CD4-positive, alpha-beta memory T cell (primary cell): ENCODE data around the gene FSTL4. TPM values are rescaled to one million over a fixed set of nuclear protein-coding genes. Genes with fewer than 3 reads are reported as not detected.

ENCODE experiments used
- CTCF ChIA-PET: fragments of 350-600 bp; sonication (Branson Sonifier 250); formaldehyde crosslinking; loops from one replicate; lab custom pipeline; 2021; ENCODE audit warnings: inconsistent platforms; ENCODE audit not compliant: partially characterized antibody; lab: Charles Lee
- POLR2A ChIA-PET: fragments of 350-600 bp; sonication (Branson Sonifier 250); formaldehyde crosslinking; loops from one replicate; lab custom pipeline; 2021; ENCODE audit not compliant: partially characterized antibody; lab: Charles Lee
- DNase-seq, 5 donors: peaks; one replicate each; pipeline versions ENCODE4 v3.0.0 to v3.0.0-alpha.2; 2020 to 2022; ENCODE audit warnings: mixed read lengths in 1 of 5
- H3K27ac ChIP-seq: one replicate; pipeline ENCODE4 v1.7.0; 2013; ENCODE audit warnings: low read depth, low read length
- H3K27me3 ChIP-seq: 2 replicates; pipeline ENCODE4 v1.7.0; 2013; ENCODE audit warnings: mild to moderate bottlenecking, low read length, moderate library complexity; ENCODE audit not compliant: insufficient read depth
- H3K36me3 ChIP-seq: 2 replicates; pipeline ENCODE4 v1.7.0; 2013; ENCODE audit warnings: mild to moderate bottlenecking, low read length, moderate library complexity; ENCODE audit not compliant: insufficient read depth
- H3K4me1 ChIP-seq: 2 replicates; pipeline ENCODE4 v1.7.0; 2013; ENCODE audit warnings: mild to moderate bottlenecking, low read length, moderate library complexity; ENCODE audit not compliant: insufficient read depth
- H3K4me3 ChIP-seq, 2 donors: one replicate each; pipeline ENCODE4 v1.7.0; 2013; ENCODE audit warnings: low read length in 2 of 2, mild to moderate bottlenecking in 1 of 2
- H3K9me3 ChIP-seq, 2 donors: one replicate each; pipeline ENCODE4 v1.7.0; 2013; ENCODE audit warnings: low read length in 2 of 2, control low read depth in 1 of 2; ENCODE audit not compliant: control insufficient read depth in 1 of 2
- H3K27ac Mint-ChIP-seq, 7 donors: one replicate each; pipeline ENCODE4 v1.8.0; 2020 to 2021; ENCODE audit warnings: mixed read lengths in 7 of 7, mild to moderate bottlenecking in 6 of 7, inconsistent platforms in 3 of 7, moderate library complexity in 3 of 7
- H3K27me3 Mint-ChIP-seq, 2 donors: one replicate each; pipeline ENCODE4 v1.8.0; 2020 to 2021; ENCODE audit warnings: mixed read lengths in 2 of 2
- H3K36me3 Mint-ChIP-seq, 2 donors: one replicate each; pipeline ENCODE4 v1.8.0; 2020 to 2021; ENCODE audit warnings: mixed read lengths in 2 of 2, inconsistent platforms in 1 of 2, mild to moderate bottlenecking in 1 of 2
- H3K4me1 Mint-ChIP-seq, 4 donors: one replicate each; pipeline ENCODE4 v1.8.0; 2020 to 2021; ENCODE audit warnings: mixed read lengths in 4 of 4, mild to moderate bottlenecking in 1 of 4
- H3K4me3 Mint-ChIP-seq, 8 donors: one replicate each; pipeline ENCODE4 v1.8.0; 2020 to 2021; ENCODE audit warnings: mixed read lengths in 8 of 8, mild to moderate bottlenecking in 7 of 8, moderate library complexity in 6 of 8, inconsistent platforms in 3 of 8
- H3K9me3 Mint-ChIP-seq, 8 donors: one replicate each; pipeline ENCODE4 v1.8.0; 2020 to 2021; ENCODE audit warnings: mixed read lengths in 8 of 8, mild to moderate bottlenecking in 5 of 8, inconsistent platforms in 3 of 8, moderate library complexity in 1 of 8
- intact Hi-C: fragments of 100-400 bp; cut with micrococcal nuclease; formaldehyde crosslinking; loops from one replicate; pipeline ENCODE4 v1.15.1; 2023
- polyA plus RNA-seq, 2 donors: library from polyadenylated mRNA; unstranded; fragments of 300-500 nt; fragmentation: Illumina TruSeq; gene quantifications; one replicate each; pipeline ENCODE4 v1.2.3, GENCODE V29; 2021
- total RNA-seq, 2 experiments: library from RNA; stranded (reverse); gene quantifications; one replicate each; pipeline ENCODE4 v1.2.3, GENCODE V29; 2021

Gene FSTL4
- total and polyA plus RNA-seq, 4 experiments from 2014 or later = not detected

DNA sequence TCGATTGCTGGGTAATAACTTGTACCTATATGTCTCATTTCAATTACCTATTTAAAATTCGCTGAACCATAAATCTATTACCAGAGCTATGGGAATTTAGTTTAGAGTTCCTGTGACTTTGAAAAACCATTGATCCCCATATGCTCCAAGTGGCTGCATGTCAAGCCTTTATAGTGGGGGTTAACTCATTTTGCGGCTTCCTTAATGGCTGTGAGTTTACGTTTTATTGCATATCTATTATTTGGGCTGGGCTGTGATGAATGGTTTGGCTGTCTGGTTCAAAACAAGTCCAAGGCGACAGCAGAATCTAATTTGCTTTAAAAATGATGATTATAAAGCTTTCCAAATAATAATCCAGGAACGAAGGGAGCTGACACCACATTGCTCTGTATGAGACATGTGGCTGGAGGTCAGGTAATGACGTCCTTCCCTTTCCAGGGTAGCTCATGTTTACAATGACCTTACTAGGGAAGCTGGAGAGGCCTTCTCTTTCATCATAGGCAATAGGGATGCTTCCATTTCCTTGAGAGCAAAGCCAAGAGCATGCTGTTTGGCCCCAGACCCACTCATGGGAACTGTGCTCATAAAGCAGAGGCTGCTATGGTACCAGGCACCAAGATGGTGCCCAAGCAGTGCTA lies 302.2 kb downstream of the FSTL4 start:
- no peak overlapping the region for H3K27ac ChIP-seq
- H3K27me3 Mint-ChIP-seq = peaks cover 3 to 4% of the 10 kb centered on the region in 2 donors
- H3K4me3 ChIP-seq = no peak overlapping the region
- no peak overlapping the region for H3K27ac Mint-ChIP-seq
- no peak overlapping the region for H3K4me3 Mint-ChIP-seq
- ChIA-PET CTCF (interaction anchor here (1.4 kb wide), 1 partner anchor 10 kb away, joined by 3 read pairs; no protein-coding TSS in a partner anchor), POLR2A (no interaction called here)
- H3K4me1 Mint-ChIP-seq = no peaks in the 10 kb centered on the region
- H3K27me3 ChIP-seq = no peaks in the 10 kb centered on the region
- H3K36me3 Mint-ChIP-seq = no peaks in the 10 kb centered on the region
- no peaks in the 10 kb centered on the region for H3K9me3 Mint-ChIP-seq
- no peaks in the 10 kb centered on the region for H3K4me1 ChIP-seq
- no peaks in the 10 kb centered on the region for H3K9me3 ChIP-seq
- intact Hi-C loops = no loop called here
- no peak for DNase-seq
- no peaks in the 10 kb centered on the region for H3K36me3 ChIP-seq

DNA sequence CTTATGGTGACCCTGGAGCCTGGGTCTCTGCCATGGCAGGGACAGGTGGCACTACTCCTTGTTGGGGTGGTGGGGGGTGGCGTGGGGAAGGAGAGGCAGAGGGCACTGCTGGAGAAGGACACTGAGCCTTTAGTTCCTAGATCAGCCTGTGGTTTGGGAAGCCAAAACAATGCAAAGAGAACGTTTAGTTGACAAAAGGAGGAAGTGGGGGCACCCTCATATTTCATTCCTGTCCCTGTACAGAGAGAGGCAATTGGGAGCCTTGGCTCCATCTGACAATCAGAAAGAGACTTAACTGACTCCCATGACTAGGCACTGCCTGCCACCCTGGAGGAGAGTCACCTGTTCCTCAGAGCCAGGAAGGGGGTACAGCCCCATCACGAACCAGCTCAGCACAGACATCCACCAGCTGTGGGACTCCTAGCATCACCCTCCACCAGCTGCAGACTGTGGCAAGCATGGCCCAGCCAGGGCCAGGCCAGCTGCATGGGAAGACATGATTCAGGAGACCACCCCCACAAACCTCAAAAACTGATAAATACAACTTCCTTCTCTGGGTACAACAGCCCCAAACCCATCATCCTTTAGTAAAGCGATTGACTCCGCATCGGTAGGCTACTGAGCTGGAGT lies 303.1 kb downstream of the FSTL4 start:
- H3K4me1 ChIP-seq = no peaks in the 10 kb centered on the region
- ChIA-PET CTCF (no interaction called here), POLR2A (no interaction called here)
- H3K4me3 Mint-ChIP-seq = no peak overlapping the region
- no peaks in the 10 kb centered on the region for H3K27me3 ChIP-seq
- H3K9me3 ChIP-seq = no peaks in the 10 kb centered on the region
- H3K4me1 Mint-ChIP-seq = no peaks in the 10 kb centered on the region
- H3K36me3 Mint-ChIP-seq = no peaks in the 10 kb centered on the region
- intact Hi-C loops = no loop called here
- peaks cover 3 to 4% of the 10 kb centered on the region in 2 donors for H3K27me3 Mint-ChIP-seq
- no peaks in the 10 kb centered on the region for H3K36me3 ChIP-seq
- H3K9me3 Mint-ChIP-seq = no peaks in the 10 kb centered on the region
- no peak for DNase-seq
- H3K27ac ChIP-seq = no peak overlapping the region
- no peak overlapping the region for H3K4me3 ChIP-seq
- H3K27ac Mint-ChIP-seq = no peak overlapping the region

DNA sequence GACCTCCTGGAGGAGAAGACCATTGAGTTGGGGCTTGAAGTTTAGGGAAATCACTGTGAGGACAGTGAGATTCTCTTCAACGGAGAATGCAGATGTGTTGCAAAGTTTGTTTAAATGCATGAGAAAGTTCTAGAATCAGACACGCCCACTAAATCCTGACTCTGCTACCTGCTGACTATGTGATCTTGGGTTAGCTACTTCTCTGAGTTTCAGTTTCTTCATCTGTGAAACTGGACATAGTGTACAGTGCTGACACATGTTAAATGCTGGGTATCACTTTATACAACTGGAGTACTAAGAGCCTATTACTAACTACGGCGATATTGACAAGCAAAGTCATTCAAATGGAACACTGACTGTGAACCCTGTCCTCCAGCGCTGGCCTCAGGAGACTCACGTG lies 305.1 kb downstream of the FSTL4 start:
- Histone ChIP-seq H3K36me3 (no peaks in the 10 kb centered on the region), H3K27ac (no peak overlapping the region), H3K27me3 (no peaks in the 10 kb centered on the region), H3K4me1 (no peaks in the 10 kb centered on the region), H3K4me3 (no peak overlapping the region), H3K9me3 (no peaks in the 10 kb centered on the region)
- H3K9me3 Mint-ChIP-seq = no peaks in the 10 kb centered on the region
- POLR2A ChIA-PET = no interaction called here
- no peak for DNase-seq
- H3K4me1 Mint-ChIP-seq = no peaks in the 10 kb centered on the region
- H3K27me3 Mint-ChIP-seq = peaks cover 3 to 4% of the 10 kb centered on the region in 2 donors
- intact Hi-C loops = no loop called here
- no peak overlapping the region for H3K4me3 Mint-ChIP-seq
- H3K36me3 Mint-ChIP-seq = no peaks in the 10 kb centered on the region
- CTCF ChIA-PET = no interaction called here
- no peak overlapping the region for H3K27ac Mint-ChIP-seq

DNA sequence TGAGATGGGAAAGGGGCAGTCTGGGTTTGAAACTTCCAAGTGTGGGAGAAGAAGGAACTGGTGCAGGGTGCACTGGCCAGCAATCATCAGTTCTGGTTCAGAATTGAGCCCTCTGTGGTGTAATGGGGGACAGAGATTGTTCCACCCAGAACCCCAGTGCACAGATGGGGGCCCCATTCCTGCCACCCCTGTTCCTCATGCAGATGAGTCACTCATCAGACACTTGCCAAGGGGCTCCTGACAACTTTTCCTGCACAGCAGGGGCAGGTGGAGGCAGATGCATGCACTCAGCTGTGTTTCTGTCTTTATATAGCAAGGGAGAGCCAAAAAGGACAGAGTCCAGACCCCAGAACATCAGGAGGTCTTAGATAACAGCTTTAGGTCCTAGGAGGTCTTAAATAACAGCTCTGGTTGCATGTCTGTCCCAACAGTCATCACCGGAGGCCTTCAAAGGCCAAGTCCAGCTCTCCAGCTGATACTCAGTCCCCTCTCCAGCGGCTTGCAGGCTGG lies 307.6 kb downstream of the FSTL4 start:
- H3K9me3 ChIP-seq = no peaks in the 10 kb centered on the region
- no peaks in the 10 kb centered on the region for H3K4me1 ChIP-seq
- no peaks in the 10 kb centered on the region for H3K27me3 ChIP-seq
- no peaks in the 10 kb centered on the region for H3K36me3 ChIP-seq
- H3K27ac ChIP-seq = no peak overlapping the region
- ChIA-PET POLR2A (no interaction called here), CTCF (interaction anchor here (0.8 kb wide), 1 partner anchor 194 kb away, joined by 4 read pairs; no protein-coding TSS in a partner anchor)
- H3K4me1 Mint-ChIP-seq = no peaks in the 10 kb centered on the region
- no peak overlapping the region for H3K4me3 ChIP-seq
- no peaks in the 10 kb centered on the region for H3K36me3 Mint-ChIP-seq
- H3K27ac Mint-ChIP-seq = no peak overlapping the region
- intact Hi-C loops = no loop called here
- H3K9me3 Mint-ChIP-seq = no peaks in the 10 kb centered on the region
- no peak for DNase-seq
- peaks cover 0 to 3% of the 10 kb centered on the region in 2 donors for H3K27me3 Mint-ChIP-seq
- H3K4me3 Mint-ChIP-seq = no peak overlapping the region

DNA sequence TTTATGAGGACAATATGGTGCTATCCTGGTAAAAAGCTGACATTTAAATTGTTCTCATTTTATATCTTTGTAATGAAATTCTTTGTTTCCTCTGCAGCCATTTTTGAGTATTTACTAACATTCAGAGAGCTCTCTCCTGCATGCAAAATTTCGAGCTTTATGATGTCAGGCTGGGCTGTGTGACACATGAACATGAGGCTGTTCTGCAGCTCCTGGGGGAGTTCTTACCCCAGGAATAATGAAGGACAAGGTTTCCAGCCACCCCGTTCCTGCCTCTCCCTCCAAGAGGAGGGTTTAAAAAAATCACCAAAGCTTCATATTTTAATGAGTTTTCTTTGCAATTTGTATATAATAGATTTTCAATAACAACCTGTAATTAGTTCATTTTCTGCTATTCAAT lies 308.2 kb downstream of the FSTL4 start:
- Mint-ChIP-seq H3K9me3 (no peaks in the 10 kb centered on the region), H3K27me3 (peaks cover 0 to 3% of the 10 kb centered on the region in 2 donors), H3K4me3 (no peak overlapping the region), H3K27ac (no peak overlapping the region), H3K36me3 (no peaks in the 10 kb centered on the region), H3K4me1 (no peaks in the 10 kb centered on the region)
- POLR2A ChIA-PET = no interaction called here
- DNase-seq = no peak
- H3K4me1 ChIP-seq = no peaks in the 10 kb centered on the region
- no peaks in the 10 kb centered on the region for H3K9me3 ChIP-seq
- no peak overlapping the region for H3K4me3 ChIP-seq
- CTCF ChIA-PET = no interaction called here
- intact Hi-C loops = no loop called here
- H3K27me3 ChIP-seq = no peaks in the 10 kb centered on the region
- no peak overlapping the region for H3K27ac ChIP-seq
- H3K36me3 ChIP-seq = no peaks in the 10 kb centered on the region

DNA sequence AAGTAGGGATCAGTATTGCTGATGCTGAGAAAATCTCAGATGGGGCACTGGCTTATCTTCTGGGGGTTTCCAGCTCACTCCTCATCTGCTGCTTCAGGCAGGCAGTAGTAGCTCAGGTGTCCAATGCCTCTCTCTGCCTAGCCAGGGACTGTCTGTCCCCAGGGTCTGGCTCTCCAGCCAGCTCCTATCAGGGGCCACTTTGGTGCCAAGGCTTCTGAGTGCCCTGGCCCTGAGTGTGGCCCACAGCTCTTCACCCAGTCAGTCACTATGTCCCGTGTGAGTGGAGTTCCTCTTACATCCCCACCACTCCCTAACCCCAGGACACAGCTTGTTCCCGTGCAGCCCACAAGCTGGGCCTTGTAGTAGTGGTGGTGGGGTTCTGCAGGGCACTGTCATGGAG lies 309.0 kb downstream of the FSTL4 start:
- H3K9me3 ChIP-seq = no peaks in the 10 kb centered on the region
- H3K4me1 ChIP-seq = no peaks in the 10 kb centered on the region
- no peaks in the 10 kb centered on the region for H3K36me3 Mint-ChIP-seq
- intact Hi-C loops = no loop called here
- no peak overlapping the region for H3K4me3 Mint-ChIP-seq
- no peaks in the 10 kb centered on the region for H3K36me3 ChIP-seq
- ChIA-PET CTCF (no interaction called here), POLR2A (no interaction called here)
- H3K27ac Mint-ChIP-seq = no peak overlapping the region
- peaks cover 0 to 7% (median 3%) of the 10 kb centered on the region in 4 donors for H3K4me1 Mint-ChIP-seq
- no peak overlapping the region for H3K27ac ChIP-seq
- no peaks in the 10 kb centered on the region for H3K27me3 ChIP-seq
- no peak overlapping the region for H3K4me3 ChIP-seq
- H3K27me3 Mint-ChIP-seq = peaks cover 0 to 3% of the 10 kb centered on the region in 2 donors
- no peak for DNase-seq
- H3K9me3 Mint-ChIP-seq = no peaks in the 10 kb centered on the region

DNA sequence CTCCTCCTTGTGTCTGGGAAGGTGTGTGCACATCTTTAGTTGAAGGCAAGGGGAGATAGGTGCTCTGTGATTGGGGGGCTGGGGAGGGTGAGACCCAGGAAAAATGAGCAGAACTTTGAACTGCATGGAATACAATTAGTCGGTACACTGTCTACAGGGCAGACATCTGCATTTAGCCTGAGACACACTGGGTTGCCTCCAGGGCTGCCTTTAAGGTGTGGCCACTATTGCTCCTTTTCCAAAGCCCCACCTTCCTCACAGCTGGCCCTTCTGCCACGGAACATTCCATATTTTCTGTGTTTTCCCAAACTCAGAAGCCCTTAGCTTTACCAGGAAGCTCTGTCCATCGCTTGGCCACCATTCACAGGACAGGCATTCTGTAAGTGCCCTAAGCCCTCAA lies 312.6 kb downstream of the FSTL4 start:
- Mint-ChIP-seq H3K36me3 (no peaks in the 10 kb centered on the region), H3K9me3 (no peaks in the 10 kb centered on the region), H3K27ac (no peak overlapping the region), H3K4me3 (no peak overlapping the region), H3K27me3 (no peaks in the 10 kb centered on the region), H3K4me1 (peaks cover 0 to 10% (median 5%) of the 10 kb centered on the region in 4 donors)
- no peaks in the 10 kb centered on the region for H3K36me3 ChIP-seq
- no peak for DNase-seq
- CTCF ChIA-PET = no interaction called here
- no peak overlapping the region for H3K27ac ChIP-seq
- POLR2A ChIA-PET = no interaction called here
- no peaks in the 10 kb centered on the region for H3K4me1 ChIP-seq
- no peaks in the 10 kb centered on the region for H3K27me3 ChIP-seq
- H3K9me3 ChIP-seq = no peaks in the 10 kb centered on the region
- intact Hi-C loops = no loop called here
- H3K4me3 ChIP-seq = no peak overlapping the region
